ENCODE results near the gene PLAU.

Gene PLAU

GRCh38 chr10:73878365-73878764 lies 32.6 kb upstream of the PLAU start:
- DNase-seq (ENCODE audit: low read depth) = no peak
- no peak overlapping the region for H3K4me3 ChIP-seq (ENCODE audit: low read depth, low read length)
- TF ChIP-seq, protein P1, sequence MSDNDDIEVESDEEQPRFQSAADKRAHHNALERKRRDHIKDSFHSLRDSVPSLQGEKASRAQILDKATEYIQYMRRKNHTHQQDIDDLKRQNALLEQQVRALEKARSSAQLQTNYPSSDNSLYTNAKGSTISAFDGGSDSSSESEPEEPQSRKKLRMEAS (IDR thresholded peaks at IDR 0.05; ENCODE audit: low read depth, low read length) = no peak
- TF ChIP-seq POLR2A (IDR thresholded peaks at IDR 0.05; ENCODE audit: extremely low read depth, insufficient read length) (no peak), CTCF (IDR thresholded peaks at IDR 0.05; ENCODE audit: low read depth, low read length) (no peak), MYC (IDR thresholded peaks at IDR 0.05; ENCODE audit: low read depth, low read length) (no peak)

DNA sequence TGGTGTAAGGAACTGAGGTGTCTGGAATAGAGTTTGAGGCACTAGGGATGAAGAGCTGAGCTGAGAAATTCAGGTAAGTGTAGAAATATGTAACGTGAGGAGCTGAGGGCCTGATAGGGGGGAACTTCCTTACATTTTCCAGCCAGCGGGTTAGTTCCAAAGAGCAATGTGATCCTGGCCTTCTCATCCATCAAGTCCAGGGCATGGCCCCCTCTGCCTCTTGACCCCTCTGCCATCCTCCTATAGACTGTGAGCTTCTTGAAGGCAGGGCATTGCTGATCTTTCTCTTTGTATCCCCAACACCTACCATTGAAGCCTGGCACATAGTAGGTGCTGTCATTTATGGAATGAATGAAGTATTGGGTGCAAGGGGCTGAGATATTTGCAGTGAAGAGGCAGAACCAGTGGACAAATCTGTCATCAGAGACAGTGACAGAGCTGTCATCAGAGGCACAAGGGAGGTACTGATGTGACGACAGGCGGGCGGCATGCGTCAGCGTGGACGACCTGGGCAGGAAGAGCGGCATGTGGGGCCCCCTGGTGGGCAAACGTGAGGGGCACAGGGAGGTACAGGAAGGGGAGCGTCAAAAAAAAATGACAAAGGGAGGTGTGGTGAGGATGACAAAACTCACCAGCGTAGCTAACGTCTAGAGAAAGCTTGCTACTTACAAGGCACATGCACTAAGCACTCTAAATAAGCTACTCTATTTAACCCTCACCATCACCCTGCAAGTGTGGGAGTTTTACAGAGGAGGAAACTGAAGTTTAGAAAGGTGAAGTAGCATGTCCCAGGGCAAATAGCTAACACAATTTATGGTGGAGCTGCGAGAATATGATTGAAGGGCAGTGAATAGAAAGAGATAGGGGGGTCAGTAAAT lies 31.4 kb upstream of the PLAU start:
- TF ChIP-seq CTCF (IDR thresholded peaks at IDR 0.05; ENCODE audit: low read depth, low read length) (peak; percentile 94), POLR2A (IDR thresholded peaks at IDR 0.05; ENCODE audit: extremely low read depth, insufficient read length) (no peak), MYC (IDR thresholded peaks at IDR 0.05; ENCODE audit: low read depth, low read length) (peak; percentile 94)
- TF ChIP-seq, protein P1 (IDR thresholded peaks at IDR 0.05; ENCODE audit: low read depth, low read length) = peak; percentile 93
- peak; percentile 95 for DNase-seq (ENCODE audit: low read depth)
- no peak overlapping the region for H3K4me3 ChIP-seq (ENCODE audit: low read depth, low read length)

GRCh38 chr10:73881221-73881919 lies 29.6 kb upstream of the PLAU start:
- H3K4me3 ChIP-seq (ENCODE audit: low read depth, low read length) = no peak overlapping the region
- DNase-seq (ENCODE audit: low read depth) = no peak
- TF ChIP-seq MYC (IDR thresholded peaks at IDR 0.05; ENCODE audit: low read depth, low read length) = no peak
- TF ChIP-seq, protein P1 (IDR thresholded peaks at IDR 0.05; ENCODE audit: low read depth, low read length) = no peak
- TF ChIP-seq CTCF (IDR thresholded peaks at IDR 0.05; ENCODE audit: low read depth, low read length) = no peak
- no peak for TF ChIP-seq POLR2A (IDR thresholded peaks at IDR 0.05; ENCODE audit: extremely low read depth, insufficient read length)

DNA sequence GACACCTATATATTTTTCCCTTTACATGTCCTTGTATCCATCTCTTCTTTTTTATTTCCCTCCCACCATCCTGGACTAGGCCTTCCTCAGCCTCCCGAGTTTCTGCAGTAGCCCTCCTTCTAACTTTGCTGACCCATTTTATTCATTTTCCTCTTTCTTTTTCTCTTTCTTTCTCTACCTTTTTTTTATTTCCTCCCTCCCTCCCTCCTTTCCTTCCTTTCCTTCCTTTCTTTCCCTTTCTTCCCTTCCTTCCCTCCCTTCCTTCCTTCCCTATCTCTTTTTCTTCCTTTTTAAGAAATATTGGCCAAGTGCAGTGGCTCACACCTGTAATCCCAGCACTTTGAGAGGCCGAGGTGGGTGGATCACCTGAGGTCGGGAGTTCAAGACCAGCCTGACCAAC lies 26.9 kb upstream of the PLAU start:
- no peak for TF ChIP-seq CTCF (IDR thresholded peaks at IDR 0.05; ENCODE audit: low read depth, low read length)
- TF ChIP-seq MYC (IDR thresholded peaks at IDR 0.05; ENCODE audit: low read depth, low read length) = no peak
- TF ChIP-seq, protein P1 (IDR thresholded peaks at IDR 0.05; ENCODE audit: low read depth, low read length) = no peak
- TF ChIP-seq POLR2A (IDR thresholded peaks at IDR 0.05; ENCODE audit: extremely low read depth, insufficient read length) = no peak
- H3K4me3 ChIP-seq (ENCODE audit: low read depth, low read length) = no peak overlapping the region
- no peak for DNase-seq (ENCODE audit: low read depth)

DNA sequence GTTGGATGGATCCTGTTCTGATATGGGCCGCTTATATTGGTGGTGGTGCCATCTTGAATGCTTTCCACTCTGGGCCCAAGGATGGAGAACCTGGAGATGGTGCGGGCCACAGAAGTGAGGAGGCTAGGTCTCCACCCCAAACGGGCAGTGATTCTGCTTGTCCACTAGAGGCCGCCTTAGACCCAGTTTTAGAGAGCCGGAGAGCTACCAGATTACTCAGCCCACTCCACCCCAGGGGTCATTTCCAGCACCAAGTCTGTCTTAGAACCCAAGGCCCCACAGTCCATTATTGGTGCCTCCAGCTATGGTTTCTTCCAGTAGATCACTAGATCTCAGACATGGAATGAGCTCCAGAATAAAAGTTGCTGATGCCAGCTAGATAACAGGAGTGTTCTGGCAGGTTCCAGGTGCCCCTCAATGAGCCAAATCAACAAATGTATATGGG lies 24.8 kb upstream of the PLAU start:
- no peak overlapping the region for H3K4me3 ChIP-seq (ENCODE audit: low read depth, low read length)
- TF ChIP-seq CTCF (IDR thresholded peaks at IDR 0.05; ENCODE audit: low read depth, low read length) (peak; percentile 90), MYC (IDR thresholded peaks at IDR 0.05; ENCODE audit: low read depth, low read length) (peak; percentile 32; the same call in 1 of the 2 replicates), POLR2A (IDR thresholded peaks at IDR 0.05; ENCODE audit: extremely low read depth, insufficient read length) (no peak)
- DNase-seq (ENCODE audit: low read depth) = peak; percentile 82

Data from NB4 (cell line).